Activated CD4-positive, alpha-beta T cell treated with anti-CD3 and anti-CD28 coated beads for 1 hour (primary cell): ENCODE measurements around the gene TCOF1.
"Not testable (repeated sequence)": the region's sequence is repeated elsewhere in the genome, so short reads cannot be mapped to it uniquely, and the experiment has no call there.

Experiments
- DNase-seq: peaks from one replicate; pipeline ENCODE4 v3.0.0-alpha.2; 2020

The TCOF1 gene

DNA sequence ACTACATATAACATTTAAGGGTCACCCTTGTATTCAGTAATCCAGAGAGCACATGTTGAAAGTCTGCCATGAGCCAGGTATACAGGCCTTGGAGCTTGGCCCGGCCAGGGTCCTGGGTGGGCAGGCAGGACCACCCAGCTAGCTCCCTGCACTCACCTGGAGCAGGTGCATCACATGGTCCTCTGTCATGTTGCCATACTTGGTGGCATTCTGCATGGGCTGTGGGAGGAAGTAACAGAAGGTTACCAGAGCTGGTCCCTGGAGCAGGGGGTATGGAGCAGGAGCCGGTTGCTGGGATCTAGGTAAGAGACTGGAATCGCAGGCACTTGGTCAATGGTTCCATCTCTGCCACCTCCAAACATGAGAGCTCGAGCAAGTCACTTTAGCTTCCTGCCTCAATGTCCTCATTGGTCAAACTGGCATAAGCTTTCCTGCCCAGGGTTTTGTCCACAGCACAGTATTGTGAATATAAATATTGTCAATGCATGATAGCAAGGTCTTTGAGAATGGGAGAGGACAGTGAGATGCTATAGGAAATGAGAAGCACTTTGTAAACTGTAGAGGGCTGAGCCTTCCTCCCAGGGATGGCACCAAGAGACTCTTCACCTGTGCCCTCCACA lies 48.7 kb downstream of the TCOF1 start:
- no peak for DNase-seq

DNA sequence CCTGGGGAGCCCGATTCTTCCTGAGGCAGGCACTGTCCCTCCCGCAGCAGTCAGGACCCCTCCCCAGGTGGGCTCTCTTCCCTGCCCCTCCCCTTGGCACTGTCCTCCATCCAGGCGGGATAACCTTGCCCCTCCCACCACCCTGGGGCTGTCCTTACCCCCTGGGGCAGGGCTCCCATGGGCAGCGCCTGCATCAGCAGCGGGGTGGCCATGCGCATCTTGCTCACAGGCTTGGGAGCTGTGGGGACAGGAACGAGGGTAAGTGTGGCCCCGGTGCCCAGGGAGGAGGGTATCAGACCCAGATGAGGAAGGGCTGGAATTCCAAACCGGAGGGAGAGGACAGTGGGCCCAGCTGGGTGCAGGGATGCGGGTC lies 49.2 kb downstream of the TCOF1 start:
- no peak for DNase-seq

DNA sequence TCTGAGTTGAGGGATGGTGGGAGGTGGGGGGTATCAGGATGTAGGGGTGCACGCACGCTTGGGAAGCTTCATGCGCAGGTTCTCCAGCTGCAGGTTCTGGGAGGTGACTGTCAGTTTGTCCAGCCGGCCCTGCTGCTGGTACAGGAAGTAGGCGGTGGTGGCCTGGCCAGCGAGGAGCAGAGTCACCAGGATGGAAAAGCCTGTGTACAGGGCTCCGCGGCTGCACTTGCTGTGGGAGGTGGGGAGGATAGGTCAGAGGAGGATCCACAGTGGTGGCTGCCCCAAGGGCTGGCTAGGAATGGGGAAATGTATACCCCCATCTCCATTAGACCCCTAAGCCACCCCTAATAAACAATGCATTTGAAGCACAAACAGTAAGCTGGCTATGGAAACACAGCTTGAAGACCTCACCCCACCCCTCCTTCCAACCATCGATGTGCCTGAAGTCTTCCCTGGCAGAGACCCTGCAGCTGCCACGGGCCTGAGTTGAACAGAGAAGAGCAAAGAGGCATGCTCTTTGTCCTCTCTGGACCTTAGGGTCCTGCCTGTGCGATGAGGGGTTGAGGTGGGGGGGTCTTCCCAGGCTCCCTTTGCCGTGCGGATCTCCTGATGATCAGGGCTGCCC lies 49.7 kb downstream of the TCOF1 start:
- no peak for DNase-seq

DNA sequence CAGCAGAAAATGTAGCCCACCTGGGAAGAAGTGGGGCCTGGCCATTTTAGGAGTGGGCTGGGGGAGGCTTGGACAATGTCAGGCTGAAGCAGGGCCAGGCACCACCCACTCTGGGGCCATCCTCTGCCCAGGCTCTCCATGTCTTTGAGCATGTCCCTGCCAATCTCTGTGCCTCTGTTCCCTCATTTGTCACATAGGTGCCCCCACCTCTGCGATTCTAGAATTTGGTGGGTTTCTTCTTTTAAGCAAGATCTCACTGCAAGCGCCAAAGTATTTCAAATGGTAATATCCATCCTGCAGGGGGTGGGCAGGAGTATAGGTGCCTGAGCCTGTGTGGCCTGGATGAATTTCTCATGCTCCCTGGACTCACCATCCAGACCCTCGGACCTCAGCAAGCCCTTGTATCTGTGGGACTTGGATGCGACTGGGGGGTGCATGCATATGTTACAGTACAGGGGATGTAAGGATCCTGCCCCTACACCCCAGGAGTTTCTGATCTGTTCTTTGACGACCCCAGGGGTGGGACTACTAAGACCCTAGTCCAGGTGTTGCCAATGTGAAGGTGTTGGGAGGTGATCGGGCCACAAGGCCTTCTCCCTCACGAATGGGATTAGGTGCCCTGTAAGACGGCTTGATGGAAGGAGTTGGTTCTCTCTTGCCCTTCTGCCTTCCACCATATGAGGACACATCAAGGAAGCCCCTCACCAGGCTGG lies 50.9 kb downstream of the TCOF1 start:
- no peak for DNase-seq

DNA sequence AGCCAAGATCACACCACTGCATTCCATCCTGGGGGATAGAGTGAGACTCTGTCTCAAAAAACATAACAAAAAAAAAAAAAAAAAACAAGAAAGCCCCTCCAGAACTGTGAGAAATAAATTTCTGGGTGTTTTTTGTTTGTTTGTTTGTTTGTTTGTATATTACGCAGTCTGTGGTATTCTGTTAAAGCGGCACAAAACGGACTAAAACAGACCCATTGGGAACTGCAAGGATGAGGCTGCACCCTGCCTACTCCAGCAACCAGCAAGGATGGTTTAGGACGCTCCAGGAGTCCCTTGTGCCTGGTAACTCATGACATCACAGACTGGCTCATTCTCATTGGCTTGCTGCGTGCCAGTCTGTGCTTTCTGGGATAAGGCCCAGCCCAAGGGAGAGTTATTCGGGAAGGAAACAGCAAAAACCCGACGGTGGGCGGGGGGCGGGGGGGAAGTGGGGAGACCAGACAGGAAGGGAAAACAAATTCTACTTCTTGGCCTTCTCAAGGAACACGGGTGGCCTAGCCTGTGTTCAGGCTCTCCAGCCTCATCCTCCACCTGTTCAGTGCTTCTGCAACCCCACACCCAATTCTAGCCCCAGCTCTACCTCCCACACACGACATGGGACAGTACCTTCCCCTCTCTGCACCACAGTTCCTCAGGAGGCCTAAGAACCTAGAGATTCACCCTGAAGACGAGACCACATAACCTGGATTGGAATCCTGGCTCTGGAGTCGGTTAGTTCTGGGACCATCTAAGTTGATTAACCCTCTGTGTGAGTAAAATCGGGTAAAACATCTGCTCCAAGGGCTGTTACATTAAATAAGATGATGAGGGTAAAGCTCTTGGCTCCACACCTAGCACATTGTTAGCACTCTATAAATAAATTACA lies 52.4 kb downstream of the TCOF1 start:
- DNase-seq, result no peak

GRCh38 chr5:150410524-150411244 lies 53.2 kb downstream of the TCOF1 start:
- DNase-seq, result peak; percentile 31

DNA sequence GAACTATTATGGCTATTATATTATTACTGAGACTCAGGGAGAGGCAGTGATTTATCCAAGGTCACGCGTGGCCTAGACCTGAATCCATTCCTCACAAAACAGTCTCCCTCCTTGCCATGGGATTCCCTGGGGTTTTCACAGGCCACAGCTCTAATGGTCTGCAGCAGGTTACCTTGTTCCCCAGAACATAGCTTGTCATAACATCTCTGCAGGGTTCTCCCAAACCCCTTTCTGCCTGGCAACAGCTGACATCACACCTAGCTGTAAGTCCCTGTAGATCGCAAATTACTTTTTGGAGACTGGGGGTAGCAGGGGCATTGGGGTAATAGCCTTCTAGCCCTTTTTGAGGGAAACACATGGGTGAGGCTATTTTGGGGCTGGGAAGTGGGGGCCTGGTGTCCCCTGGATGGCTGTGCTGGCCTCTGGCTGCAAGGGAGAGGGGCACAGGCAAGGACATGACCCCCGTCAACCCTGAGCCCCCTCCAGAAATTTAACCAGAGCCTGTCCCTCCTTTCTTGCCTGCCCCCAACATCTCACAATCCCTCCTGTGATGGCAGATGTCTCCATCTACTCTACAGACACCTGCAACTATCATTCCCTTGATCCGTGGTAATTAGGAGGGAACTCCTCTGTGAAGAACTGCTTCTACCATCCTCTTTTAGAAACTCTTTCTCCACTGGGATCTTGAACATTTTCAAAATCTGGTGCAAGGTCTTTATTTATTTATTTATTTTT lies 53.9 kb downstream of the TCOF1 start:
- DNase-seq, result peak; percentile 48

- peak; percentile 84 for DNase-seq
These were observed 55.0 kb downstream of the TCOF1 start, which contains the start of gene CD74 for GRCh38 chr5:150412319-150413175. Gene CD74, minus strand, starts transcription at chr5:150412910. Its CDS starts 161 bp downstream, at chr5:150412749.

DNA sequence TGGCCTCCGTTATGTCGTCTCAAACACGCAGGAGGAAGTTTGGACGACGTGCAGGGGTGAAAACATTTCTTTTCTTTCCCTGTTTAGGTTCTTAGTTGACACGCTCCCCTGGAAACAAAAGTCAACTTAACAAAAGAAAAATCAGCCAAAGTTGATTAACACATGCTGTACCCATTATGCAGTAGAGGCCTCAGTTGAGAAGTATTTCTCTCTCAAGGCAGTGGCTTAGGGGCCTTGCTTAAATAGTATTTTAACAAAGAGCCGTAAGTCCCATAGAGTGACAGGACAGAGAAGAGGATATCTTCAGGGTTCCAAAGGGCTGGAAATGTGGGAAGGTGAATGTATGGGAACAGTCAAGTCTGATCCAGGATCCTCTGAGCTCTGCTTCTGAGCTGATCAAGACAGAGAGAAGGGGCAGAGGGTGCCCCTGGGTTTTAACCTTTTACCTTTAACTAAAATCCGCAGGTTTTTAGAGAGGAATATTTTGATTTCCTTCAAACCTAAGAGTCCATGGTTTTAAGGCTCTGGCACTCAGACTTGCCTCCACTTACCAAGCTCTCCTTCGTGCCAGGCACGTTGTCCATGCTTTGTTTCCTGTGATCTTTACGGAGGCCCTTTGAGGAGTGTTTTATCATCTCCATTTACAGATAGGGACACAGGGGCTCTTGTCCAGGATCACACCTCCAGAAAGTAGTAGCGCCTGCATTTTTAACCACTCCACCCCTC lies 55.8 kb downstream of the TCOF1 start:
- DNase-seq, result no peak

GRCh38 chr5:150413902-150414790 lies 56.6 kb downstream of the TCOF1 start:
- DNase-seq, result not testable (repeated sequence)

DNA sequence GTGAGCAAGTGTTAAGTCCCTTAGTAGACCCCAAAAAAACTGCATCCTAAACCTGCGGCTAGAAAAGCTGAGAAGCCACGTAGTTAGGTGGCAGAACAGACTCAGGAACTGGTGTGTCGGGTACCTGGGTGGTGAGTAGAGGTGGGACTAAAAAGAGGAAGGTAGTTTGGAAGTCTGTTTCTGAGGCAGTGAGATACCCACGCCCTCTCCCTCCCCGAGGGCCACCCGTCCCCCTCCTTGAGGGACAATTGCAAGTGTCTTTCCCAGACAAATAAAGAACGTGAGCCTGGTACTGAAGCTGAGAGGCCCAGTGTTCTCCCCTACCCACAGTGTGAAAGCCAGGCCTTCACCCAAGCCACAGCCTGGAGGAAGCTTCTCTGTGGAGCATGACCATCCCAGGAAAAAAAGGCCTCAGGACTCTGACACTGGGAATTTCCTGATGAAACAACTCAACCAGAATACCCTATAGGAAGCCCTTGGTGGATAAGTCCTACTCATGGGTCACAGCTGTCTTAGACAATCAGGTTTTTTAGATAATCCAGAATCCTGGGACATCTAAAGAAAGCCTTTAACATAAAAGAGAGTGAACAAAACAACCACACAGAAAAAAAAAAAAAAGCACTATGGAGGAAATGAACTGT lies 62.3 kb downstream of the TCOF1 start:
- DNase-seq, result no peak

- DNase-seq, result no peak
These were observed 64.6 kb downstream of the TCOF1 start for GRCh38 chr5:150422075-150422474.

GRCh38 chr5:150422758-150423157 lies 65.3 kb downstream of the TCOF1 start:
- no peak for DNase-seq

DNA sequence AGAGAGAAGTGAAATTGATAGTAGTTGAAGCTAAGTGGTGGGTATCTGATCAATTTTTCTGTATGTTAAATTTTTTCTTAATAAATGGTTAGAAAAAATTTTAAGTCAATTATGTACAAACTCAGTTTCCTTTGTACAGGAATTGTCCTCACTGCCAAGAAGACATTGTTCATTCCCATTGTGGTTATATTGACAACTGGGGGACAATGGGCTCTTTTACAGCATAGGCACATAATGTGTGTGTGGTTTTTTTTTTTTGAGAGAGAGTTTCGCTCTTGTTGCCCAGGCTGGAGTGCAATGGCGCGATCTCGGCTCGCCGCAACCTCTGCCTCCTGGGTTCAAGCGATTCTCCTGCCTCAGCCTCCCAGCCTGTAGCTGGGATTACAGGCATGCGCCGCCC lies 68.7 kb downstream of the TCOF1 start:
- DNase-seq, result not testable (repeated sequence)

DNA sequence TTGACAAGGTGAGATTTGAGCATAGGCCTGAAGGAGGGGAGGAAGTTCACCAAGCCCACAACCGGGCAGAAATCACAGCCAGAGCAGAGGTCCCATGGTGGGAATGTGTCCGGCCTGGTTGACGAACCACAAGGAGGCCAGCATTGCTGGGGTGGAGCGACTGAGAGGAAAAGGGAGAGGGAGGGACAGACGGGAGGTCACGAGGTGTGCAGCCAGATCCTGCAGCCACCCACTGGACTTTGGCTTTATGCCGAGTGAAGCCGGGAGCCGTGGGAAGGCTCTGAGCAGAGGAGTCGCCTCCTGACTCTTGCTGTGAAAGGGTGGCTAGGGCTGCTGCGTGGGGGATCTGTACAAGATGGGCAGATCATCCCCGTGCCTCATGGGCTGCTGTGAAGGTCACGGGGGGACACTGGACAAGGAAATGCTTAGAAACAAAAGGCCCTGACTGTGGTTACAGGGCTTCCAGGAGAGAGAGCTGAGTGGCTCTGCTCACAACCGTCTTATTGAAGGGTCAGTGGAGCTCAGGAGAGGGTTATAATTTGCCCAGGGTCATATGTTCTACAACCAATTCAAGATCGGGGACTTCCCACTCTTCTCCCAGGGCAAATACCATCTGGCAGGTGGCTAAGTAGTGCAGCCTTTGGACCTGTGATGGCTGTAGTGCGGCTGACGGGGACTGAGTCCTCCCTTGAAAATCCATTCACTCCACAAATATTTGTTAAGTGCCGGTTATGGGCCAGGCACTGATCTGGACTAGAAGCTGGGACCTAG lies 70.8 kb downstream of the TCOF1 start:
- no peak for DNase-seq

DNA sequence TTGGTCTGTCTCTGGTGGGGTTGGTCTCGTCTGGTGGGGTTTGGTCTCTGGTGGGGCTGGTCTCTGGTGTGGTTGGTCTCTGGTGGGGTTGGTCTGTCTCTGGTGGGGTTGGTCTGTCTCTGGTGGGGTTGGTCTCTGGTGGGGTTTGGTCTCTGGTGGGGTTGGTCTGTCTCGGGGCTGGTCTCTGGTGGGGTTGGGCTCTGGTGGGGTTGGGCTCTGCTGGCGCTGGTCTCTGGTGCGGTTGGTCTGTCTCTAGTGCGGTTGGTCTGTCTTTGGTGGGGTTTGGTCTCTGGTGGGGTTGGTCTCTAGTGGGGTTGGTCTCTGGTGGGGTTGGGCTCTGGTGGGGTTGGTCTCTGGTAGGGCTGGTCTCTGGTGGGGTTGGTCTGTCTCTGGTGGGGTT lies 71.5 kb downstream of the TCOF1 start:
- DNase-seq, result no peak

DNA sequence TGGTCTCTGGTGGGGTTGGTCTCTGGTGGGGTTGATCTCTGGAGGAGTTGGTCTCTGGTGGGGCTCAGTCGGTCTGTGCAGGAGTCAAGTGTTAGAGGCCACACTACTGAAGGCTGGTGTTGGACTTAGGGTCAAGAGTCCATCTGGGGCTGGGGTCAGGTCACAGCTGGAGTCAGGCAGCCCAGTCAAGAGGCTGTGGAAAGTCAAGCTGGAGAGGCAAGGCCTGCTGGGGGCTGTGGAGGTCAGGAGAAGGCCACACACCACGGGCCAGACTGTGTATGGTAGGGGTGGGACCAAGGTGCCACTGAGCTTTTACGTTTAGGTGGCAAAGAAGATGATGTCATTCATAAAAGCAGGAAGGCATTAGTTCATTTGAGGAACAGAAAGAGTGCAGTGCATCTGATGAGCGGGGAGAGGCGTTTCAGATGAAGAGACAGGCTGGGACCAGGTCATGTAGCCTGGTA lies 71.9 kb downstream of the TCOF1 start:
- no peak for DNase-seq

DNA sequence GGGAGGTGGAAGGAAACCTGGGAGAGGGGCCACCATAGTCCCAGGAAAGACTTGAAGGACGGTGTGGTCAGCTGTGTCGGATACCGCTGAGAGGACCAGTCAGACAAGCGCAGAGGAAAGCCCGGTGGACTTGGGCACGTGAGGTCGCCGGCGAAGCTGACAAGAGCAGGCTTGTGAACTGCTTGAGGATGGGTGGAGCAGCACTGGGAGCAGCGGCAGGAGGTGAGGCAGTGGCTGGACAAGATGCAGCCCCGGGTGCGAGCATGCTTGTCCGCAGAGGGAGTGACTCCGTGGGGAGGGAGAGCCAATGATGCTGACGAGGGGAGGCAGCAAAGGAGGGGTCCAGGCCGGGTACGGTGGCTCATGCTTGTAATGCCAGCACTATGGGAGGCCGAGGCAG lies 73.6 kb downstream of the TCOF1 start:
- no peak for DNase-seq
